Limb (tissue), 2 donors: Measurements from ENCODE around the gene BRF1.
"Not testable (repeated sequence)": the region's sequence is repeated elsewhere in the genome, so short reads cannot be mapped to it uniquely, and the experiment has no call there.

Experiments
- DNase-seq, 2 donors: peaks; one replicate each; pipeline ENCODE4 v3.0.0-alpha.2; 2016; ENCODE audit errors: extremely low spot score in 2 of 2

The BRF1 gene

DNA sequence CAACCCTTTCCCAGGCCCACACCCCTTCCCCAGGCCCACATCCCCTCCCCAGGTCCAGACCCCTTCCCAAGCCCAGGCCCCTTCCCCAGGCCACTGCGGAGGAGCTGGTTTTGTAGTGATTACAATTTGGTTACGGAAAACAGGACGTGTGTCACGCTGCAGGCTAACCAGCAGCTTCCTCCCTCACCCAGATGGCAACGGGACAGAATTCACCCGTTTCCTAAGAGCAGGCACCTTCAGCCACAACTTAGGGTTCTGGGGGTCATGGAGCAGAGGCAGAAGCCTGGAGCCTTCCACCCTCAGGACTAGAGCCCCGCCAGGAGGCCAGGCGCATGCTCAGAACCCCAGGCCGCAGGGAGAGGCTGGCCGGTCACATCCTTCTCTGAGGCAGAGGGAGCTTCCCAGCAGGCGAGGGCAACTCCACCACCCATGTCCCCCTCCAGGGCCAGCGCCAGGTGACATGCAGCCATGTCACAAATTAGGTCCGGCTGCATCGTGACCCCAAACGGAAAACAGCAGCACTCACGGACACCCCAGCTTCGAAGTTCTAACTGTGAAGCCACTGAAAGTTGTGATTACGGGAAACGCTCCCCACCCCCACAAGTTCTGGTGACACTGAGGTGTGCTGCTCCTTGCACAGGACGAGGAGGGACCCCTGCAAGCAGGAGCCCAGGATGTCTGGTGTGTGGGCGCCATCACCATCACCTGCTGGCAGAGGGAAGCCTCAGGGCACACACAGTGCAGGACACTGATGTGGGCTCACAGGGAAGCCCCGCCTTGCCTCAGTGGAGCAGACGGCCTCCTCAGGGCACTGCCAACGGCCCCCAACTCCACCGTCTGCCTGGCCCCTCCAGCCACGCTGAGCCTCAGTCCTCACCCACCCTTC lies 7.7 kb downstream of the BRF1 start:
- DNase-seq, result no peak

GRCh38 chr14:105290621-105291346 lies 10.0 kb downstream of the BRF1 start:
- no peak for DNase-seq

- DNase-seq, result not testable (repeated sequence)
These were observed 11.9 kb downstream of the BRF1 start for GRCh38 chr14:105288936-105289335.

GRCh38 chr14:105287249-105288102 lies 13.3 kb downstream of the BRF1 start:
- DNase-seq, result no peak

GRCh38 chr14:105286759-105287144 lies 14.0 kb downstream of the BRF1 start:
- no peak for DNase-seq

DNA sequence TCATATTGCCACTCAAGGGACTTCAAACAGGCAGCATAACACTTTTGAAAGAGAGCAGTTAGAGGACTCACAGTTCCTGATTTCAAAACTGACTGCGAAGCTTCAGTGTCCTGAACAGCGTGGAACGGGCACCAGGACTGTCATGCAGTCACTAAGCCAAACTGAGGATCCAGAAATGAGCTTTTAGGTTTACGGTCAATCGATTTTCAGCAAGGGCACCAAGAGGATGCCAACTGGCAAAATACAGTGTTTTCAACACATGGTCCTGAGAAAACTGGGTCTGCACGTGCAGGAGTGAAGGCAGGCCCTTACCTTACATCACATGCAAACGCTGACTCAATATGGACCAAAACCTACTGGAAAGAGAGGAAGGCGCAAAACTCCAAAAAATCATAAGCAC lies 15.6 kb downstream of the BRF1 start:
- no peak for DNase-seq

- DNase-seq, result no peak
These were observed 16.9 kb downstream of the BRF1 start for GRCh38 chr14:105283899-105284298.

- DNase-seq, result no peak
These were observed 17.8 kb downstream of the BRF1 start for GRCh38 chr14:105283028-105283427.

DNA sequence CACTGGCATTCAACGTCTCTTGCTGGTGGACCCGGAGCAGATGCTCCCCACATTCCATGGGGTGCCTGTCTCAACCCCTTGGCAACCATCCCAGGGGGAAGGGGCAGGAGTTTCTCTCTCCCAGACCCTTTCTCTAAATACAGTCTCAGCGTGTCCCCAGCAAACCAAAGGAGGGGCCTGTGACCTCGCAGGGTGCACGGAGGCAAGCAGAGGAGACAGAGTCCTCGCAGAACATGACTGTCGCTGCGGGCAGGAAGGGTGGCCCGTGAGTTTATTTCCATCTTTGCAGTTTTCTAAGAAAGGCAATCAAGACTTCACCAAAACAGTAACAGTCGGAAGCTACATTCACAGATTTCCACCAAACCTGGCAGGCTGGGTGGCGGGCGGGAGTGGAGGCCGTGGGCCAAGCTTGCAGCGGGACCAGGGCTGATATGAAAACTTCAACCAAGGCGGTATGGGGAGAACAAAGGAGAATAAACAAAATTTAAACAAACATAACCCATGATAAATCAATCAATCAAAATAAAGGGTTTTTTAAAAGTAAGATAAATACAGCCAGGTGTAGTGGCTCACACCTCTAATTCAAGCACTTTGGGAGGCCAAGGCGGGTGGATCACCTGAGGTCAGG lies 18.6 kb downstream of the BRF1 start:
- no peak for DNase-seq

GRCh38 chr14:105281371-105282097 lies 19.3 kb downstream of the BRF1 start:
- peak in 1 of 2 donors; percentile 71 for DNase-seq

DNA sequence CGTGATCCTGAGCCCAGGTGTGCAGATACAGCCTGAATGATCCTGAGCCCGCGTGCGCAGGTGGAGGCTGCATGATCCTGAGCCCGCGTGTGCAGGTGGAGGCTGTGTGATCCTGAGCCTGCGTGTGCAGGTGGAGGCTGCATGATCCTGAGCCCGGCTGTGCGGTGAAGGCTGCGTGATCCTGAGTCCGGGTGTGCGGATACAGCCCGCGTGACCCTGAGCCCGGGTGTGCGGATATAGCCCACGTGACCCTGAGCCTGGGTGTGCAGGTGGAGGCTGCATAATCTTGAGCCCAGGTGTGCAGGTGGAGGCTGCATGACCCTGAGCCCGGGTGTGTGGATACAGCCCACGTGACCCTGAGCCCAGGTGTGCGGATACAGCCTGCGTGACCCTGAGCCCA lies 20.3 kb downstream of the BRF1 start:
- DNase-seq, result no peak

GRCh38 chr14:105279642-105280361 lies 21.0 kb downstream of the BRF1 start:
- no peak for DNase-seq

DNA sequence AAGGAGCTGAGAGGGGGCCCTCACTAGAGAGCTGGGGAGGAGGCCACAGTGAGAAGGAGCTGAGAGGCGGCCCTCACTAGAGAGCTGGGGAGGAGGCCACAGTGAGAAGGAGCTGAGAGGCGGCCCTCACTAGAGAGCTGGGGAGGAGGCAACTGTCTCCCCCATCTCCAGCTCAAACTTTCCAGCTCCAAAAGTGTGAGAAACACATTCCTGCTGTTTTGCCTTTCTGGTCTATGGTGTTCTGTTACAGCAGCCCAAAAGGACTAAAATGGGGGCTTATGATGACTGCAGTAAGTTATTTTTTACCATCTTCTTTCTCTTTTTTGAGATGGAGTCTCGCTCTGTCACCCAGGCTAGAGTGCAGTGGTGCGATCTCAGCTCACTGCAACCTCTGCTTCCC lies 23.4 kb downstream of the BRF1 start:
- not testable (repeated sequence) for DNase-seq

GRCh38 chr14:105275267-105275946 lies 25.4 kb downstream of the BRF1 start:
- DNase-seq, result no peak

DNA sequence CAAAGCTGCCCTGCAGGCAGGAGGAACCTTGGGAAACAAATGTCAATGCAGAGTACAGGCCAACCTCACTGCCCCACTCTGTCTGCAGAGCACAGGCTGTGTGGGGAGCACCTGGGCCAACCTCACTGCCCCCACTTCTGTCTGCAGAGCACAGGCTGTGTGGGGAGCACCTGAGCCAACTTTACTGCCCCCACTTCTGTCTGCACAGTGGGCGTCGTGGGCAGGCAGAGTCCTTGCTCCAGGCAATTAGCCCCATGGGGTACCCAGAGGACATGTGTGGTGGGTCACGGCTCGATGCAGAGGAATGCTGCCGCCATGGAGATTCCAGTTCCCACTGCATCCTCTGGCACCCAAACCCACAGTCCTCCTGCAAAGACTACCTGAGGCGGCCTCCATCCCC lies 26.2 kb downstream of the BRF1 start:
- DNase-seq, result no peak

GRCh38 chr14:105273062-105273461 lies 27.7 kb downstream of the BRF1 start:
- DNase-seq, result no peak

GRCh38 chr14:105272623-105273022 lies 28.2 kb downstream of the BRF1 start:
- DNase-seq, result no peak

GRCh38 chr14:105271224-105271890 lies 29.4 kb downstream of the BRF1 start:
- no peak for DNase-seq

DNA sequence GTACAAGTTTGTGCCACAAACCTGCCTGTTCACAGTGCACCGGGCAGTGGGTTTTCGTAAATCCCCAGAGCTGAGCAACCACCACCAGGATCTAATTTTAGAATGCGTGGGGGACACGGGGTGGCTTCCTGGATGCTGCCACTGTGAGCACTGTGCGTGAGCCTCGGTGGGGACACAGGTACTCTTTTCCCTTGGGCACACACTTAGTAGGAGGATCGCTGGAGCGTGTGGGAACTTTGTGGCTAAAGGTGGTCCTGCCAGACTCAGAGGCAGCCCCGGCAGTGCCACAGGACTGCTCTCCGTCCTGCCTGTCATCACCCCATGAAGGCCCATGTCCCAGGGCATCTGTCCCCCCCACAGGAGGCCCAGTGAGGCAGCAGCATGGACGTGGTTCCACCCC lies 31.4 kb downstream of the BRF1 start:
- no peak for DNase-seq
